ENCODE results near the gene PHACTR1.

The PHACTR1 gene

DNA sequence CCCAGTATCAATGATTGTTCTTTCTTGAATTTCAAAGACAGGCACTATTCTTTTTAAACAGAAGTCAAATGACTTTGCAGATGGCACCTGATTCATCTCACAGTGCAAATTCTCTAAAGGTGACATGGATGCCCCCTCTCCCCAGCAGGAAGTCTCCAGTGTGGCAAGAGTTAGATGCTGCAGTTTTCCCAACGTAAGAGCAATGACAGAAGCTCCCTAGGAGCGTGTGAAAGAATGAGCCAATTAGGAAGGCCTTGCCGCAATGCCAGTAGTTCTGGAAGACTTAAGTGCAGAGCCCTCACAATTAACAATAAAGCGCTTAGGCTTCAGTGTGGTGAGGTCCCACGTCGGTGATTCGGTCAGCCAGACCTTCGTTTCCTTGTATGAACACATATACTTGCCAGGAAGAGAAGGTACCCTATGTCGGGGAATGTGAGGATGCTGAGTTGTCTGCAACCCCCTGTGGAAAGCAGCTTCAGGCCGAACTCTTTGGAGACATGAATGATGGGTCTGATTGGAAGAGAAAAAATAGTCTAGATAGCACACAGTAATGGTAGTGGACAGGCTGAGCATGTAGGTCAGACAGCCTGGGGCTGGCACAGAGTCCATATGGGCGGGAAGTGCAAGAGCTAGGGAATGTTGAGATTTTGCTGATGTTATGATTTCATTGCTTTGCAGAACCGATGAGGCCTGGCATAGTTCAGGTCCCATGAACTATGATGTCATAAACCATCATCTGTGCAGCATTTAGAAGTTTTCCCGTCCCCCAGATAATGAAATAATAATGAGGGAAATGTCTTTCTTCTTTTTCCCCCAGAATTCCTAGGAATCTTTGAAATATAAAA, 132.6 kb downstream of the PHACTR1 start (continued):
- TF ChIP-seq, protein P1, sequence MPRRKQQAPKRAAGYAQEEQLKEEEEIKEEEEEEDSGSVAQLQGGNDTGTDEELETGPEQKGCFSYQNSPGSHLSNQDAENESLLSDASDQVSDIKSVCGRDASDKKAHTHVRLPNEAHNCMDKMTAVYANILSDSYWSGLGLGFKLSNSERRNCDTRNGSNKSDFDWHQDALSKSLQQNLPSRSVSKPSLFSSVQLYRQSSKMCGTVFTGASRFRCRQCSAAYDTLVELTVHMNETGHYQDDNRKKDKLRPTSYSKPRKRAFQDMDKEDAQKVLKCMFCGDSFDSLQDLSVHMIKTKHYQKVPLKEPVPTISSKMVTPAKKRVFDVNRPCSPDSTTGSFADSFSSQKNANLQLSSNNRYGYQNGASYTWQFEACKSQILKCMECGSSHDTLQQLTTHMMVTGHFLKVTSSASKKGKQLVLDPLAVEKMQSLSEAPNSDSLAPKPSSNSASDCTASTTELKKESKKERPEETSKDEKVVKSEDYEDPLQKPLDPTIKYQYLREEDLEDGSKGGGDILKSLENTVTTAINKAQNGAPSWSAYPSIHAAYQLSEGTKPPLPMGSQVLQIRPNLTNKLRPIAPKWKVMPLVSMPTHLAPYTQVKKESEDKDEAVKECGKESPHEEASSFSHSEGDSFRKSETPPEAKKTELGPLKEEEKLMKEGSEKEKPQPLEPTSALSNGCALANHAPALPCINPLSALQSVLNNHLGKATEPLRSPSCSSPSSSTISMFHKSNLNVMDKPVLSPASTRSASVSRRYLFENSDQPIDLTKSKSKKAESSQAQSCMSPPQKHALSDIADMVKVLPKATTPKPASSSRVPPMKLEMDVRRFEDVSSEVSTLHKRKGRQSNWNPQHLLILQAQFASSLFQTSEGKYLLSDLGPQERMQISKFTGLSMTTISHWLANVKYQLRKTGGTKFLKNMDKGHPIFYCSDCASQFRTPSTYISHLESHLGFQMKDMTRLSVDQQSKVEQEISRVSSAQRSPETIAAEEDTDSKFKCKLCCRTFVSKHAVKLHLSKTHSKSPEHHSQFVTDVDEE (CRISPR knock-in tag; IDR thresholded peaks at IDR 0.05): no peak
- TF ChIP-seq ZFP30 (CRISPR knock-in tag; IDR thresholded peaks at IDR 0.05) (no peak), ZNF8 (CRISPR knock-in tag; IDR thresholded peaks at IDR 0.05) (no peak)
- TF ChIP-seq, protein P2, sequence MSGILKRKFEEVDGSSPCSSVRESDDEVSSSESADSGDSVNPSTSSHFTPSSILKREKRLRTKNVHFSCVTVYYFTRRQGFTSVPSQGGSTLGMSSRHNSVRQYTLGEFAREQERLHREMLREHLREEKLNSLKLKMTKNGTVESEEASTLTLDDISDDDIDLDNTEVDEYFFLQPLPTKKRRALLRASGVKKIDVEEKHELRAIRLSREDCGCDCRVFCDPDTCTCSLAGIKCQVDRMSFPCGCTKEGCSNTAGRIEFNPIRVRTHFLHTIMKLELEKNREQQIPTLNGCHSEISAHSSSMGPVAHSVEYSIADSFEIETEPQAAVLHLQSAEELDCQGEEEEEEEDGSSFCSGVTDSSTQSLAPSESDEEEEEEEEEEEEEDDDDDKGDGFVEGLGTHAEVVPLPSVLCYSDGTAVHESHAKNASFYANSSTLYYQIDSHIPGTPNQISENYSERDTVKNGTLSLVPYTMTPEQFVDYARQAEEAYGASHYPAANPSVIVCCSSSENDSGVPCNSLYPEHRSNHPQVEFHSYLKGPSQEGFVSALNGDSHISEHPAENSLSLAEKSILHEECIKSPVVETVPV (CRISPR knock-in tag; IDR thresholded peaks at IDR 0.05): no peak

DNA sequence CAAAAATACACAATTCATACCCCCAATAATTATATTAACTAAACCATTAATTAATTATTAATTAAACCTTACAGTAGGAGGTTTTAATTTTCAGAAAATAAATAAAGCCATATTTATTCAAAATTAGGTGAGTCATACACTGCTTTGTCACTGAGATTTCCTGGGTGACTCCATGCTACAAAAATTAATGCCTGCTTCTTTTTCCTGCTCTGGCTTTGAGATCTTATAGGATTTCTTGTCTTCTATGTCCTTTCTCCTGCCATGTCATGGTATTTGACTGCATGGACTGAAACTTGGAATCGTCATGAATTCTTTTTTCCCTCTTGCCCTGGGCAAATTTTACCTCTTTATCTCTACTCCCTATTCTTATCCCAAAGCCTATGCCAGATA, 133.2 kb downstream of the PHACTR1 start:
- no peak for ATAC-seq
- TF ChIP-seq, protein P3, sequence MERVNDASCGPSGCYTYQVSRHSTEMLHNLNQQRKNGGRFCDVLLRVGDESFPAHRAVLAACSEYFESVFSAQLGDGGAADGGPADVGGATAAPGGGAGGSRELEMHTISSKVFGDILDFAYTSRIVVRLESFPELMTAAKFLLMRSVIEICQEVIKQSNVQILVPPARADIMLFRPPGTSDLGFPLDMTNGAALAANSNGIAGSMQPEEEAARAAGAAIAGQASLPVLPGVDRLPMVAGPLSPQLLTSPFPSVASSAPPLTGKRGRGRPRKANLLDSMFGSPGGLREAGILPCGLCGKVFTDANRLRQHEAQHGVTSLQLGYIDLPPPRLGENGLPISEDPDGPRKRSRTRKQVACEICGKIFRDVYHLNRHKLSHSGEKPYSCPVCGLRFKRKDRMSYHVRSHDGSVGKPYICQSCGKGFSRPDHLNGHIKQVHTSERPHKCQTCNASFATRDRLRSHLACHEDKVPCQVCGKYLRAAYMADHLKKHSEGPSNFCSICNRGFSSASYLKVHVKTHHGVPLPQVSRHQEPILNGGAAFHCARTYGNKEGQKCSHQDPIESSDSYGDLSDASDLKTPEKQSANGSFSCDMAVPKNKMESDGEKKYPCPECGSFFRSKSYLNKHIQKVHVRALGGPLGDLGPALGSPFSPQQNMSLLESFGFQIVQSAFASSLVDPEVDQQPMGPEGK (CRISPR knock-in tag; IDR thresholded peaks at IDR 0.05; ENCODE audit: borderline replicate concordance): no peak
- TF ChIP-seq, protein P4, sequence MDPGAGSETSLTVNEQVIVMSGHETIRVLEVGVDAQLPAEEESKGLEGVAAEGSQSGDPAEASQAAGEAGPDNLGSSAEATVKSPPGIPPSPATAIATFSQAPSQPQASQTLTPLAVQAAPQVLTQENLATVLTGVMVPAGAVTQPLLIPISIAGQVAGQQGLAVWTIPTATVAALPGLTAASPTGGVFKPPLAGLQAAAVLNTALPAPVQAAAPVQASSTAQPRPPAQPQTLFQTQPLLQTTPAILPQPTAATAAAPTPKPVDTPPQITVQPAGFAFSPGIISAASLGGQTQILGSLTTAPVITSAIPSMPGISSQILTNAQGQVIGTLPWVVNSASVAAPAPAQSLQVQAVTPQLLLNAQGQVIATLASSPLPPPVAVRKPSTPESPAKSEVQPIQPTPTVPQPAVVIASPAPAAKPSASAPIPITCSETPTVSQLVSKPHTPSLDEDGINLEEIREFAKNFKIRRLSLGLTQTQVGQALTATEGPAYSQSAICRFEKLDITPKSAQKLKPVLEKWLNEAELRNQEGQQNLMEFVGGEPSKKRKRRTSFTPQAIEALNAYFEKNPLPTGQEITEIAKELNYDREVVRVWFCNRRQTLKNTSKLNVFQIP (CRISPR knock-in tag; IDR thresholded peaks at IDR 0.05; ENCODE audit: borderline replicate concordance, low read depth): no peak
- no peak for TF ChIP-seq ZNF8 (CRISPR knock-in tag; IDR thresholded peaks at IDR 0.05)
- TF ChIP-seq GLIS3 (CRISPR knock-in tag; IDR thresholded peaks at IDR 0.05): no peak
- TF ChIP-seq ZFP3 (CRISPR knock-in tag; IDR thresholded peaks at IDR 0.05): no peak
- TF ChIP-seq OSR1 (CRISPR knock-in tag; IDR thresholded peaks at IDR 0.05): no peak
- TF ChIP-seq TOX (CRISPR knock-in tag; IDR thresholded peaks at IDR 0.05; ENCODE audit: borderline replicate concordance): no peak
- no peak for TF ChIP-seq ZNF70 (CRISPR knock-in tag; IDR thresholded peaks at IDR 0.05)
- TF ChIP-seq, protein P1 (CRISPR knock-in tag; IDR thresholded peaks at IDR 0.05): no peak
- TF ChIP-seq, protein P2 (CRISPR knock-in tag; IDR thresholded peaks at IDR 0.05): no peak
- no peak for TF ChIP-seq ESRRG (CRISPR knock-in tag; IDR thresholded peaks at IDR 0.05)
- no peak for TF ChIP-seq CSDC2 (CRISPR knock-in tag; IDR thresholded peaks at IDR 0.05)
- no peak for TF ChIP-seq ISL1 (CRISPR knock-in tag; IDR thresholded peaks at IDR 0.05)
- TF ChIP-seq ZNF565 (CRISPR knock-in tag; conservative IDR thresholded peaks at IDR 0.05; ENCODE audit: low read depth): no peak
- TF ChIP-seq RARB (CRISPR knock-in tag; IDR thresholded peaks at IDR 0.05): no peak
- no peak for TF ChIP-seq ZC3H10 (CRISPR knock-in tag; IDR thresholded peaks at IDR 0.05)

Measured in SK-N-SH treated with all-trans-retinoic acid at 6 μM for 48 hours (cell line).